IMR-90 (cell line): ENCODE results near the gene CRLF1. TPM values are rescaled to one million over a fixed set of nuclear protein-coding genes. Genes with fewer than 3 reads are reported as not detected.

Source experiments
- ATAC-seq: fragments of 200-7000 bp; cut with Tn5 transposase; 2 replicates; pipeline ENCODE4 v1.9.1; 2020; ENCODE audit warnings: low read depth, mild to moderate bottlenecking, moderate library complexity
- Bru-seq: library from RNA; stranded (reverse); fragments of 400-500 nt; gene quantifications from one replicate; lab custom pipeline; 2021; lab: Mats Ljungman, UMichigan
- BruChase-seq, 2 experiments: library from RNA; stranded (reverse); fragments of 400-500 nt; gene quantifications; one replicate each; lab custom pipeline; 2021; lab: Mats Ljungman, UMichigan
- BruUV-seq: library from RNA; stranded (reverse); fragments of 400-500 nt; replicated peaks from 2 replicates; lab custom pipeline; 2021; lab: Mats Ljungman, UMichigan
- CTCF ChIA-PET: fragments of 300-600 bp; formaldehyde crosslinking; extraction: SDS; loops from one replicate; lab custom pipeline; 2021; ENCODE audit warnings: antibody characterized with exemption; lab: Yijun Ruan, JAX
- POLR2A ChIA-PET: fragments of 300-600 bp; sonication (Branson Sonifier 250); formaldehyde crosslinking; loops from one replicate; lab custom pipeline; 2022; ENCODE audit warnings: antibody characterized with exemption; ENCODE audit not compliant: unreplicated experiment; lab: Charles Lee
- DNase-seq: peaks from one replicate; pipeline ENCODE4 v3.0.0; 2013
- H2AFZ ChIP-seq: replicated peaks from 2 replicates; pipeline ENCODE3; 2013; ENCODE audit warnings: low read length, mild to moderate bottlenecking; ENCODE audit not compliant: poor library complexity
- H2AK5ac ChIP-seq: 2 replicates; pipeline ENCODE4 v1.6.1; 2013; ENCODE audit warnings: low read depth, low read length, inconsistent platforms
- H2AK9ac ChIP-seq: replicated peaks from 2 replicates; pipeline ENCODE3; 2013; ENCODE audit warnings: mild to moderate bottlenecking, low read depth, low read length, moderate library complexity; ENCODE audit not compliant: poor library complexity
- H2BK120ac ChIP-seq: 2 replicates; pipeline ENCODE4 v1.6.1; 2013; ENCODE audit warnings: low read depth, low read length, inconsistent platforms
- H2BK15ac ChIP-seq: 3 replicates; pipeline ENCODE4 v1.6.1; 2013; ENCODE audit warnings: low read depth, low read length, inconsistent platforms
- H2BK20ac ChIP-seq: 2 replicates; pipeline ENCODE4 v1.6.1; 2013; ENCODE audit warnings: low read depth, mild to moderate bottlenecking, inconsistent platforms, low read length, moderate library complexity
- H2BK5ac ChIP-seq: 2 replicates; pipeline ENCODE4 v1.6.1; 2013; ENCODE audit warnings: mild to moderate bottlenecking, low read depth, low read length, inconsistent platforms; ENCODE audit not compliant: poor library complexity, severe bottlenecking
- H3K14ac ChIP-seq: replicated peaks from 2 replicates; pipeline ENCODE4 v1.6.1; 2013; ENCODE audit warnings: low read depth, low read length, inconsistent platforms
- H3K18ac ChIP-seq: 2 replicates; pipeline ENCODE4 v1.6.1; 2013; ENCODE audit warnings: low read depth, low read length, control low read depth
- H3K23ac ChIP-seq: 2 replicates; pipeline ENCODE4 v1.6.1; 2013; ENCODE audit warnings: low read depth, low read length, inconsistent platforms
- H3K27ac ChIP-seq: 2 replicates; pipeline ENCODE4 v1.5.1; 2013; ENCODE audit warnings: mild to moderate bottlenecking, control low read depth, low read length; ENCODE audit not compliant: insufficient read depth
- H3K27me3 ChIP-seq: 2 replicates; pipeline ENCODE4 v1.6.1; 2013; ENCODE audit warnings: low read length; ENCODE audit not compliant: control insufficient read depth, insufficient read depth
- H3K36me3 ChIP-seq: 2 replicates; pipeline ENCODE4 v1.6.1; 2013; ENCODE audit warnings: low read length, mixed read lengths; ENCODE audit not compliant: control insufficient read depth, insufficient read depth
- H3K4ac ChIP-seq: 2 replicates; pipeline ENCODE4 v1.6.1; 2013; ENCODE audit warnings: low read depth, low read length, inconsistent platforms
- H3K4me1 ChIP-seq: 2 replicates; pipeline ENCODE4 v1.6.1; 2013; ENCODE audit warnings: low read length, mixed read lengths; ENCODE audit not compliant: control insufficient read depth, insufficient read depth
- H3K4me2 ChIP-seq: 2 replicates; pipeline ENCODE4 v1.6.1; 2013; ENCODE audit warnings: low read depth, mild to moderate bottlenecking, control low read depth, low read length, moderate library complexity
- H3K4me3 ChIP-seq: 2 replicates; pipeline ENCODE4 v1.5.1; 2013; ENCODE audit warnings: low read depth, mild to moderate bottlenecking, control low read depth, low read length, moderate library complexity; ENCODE audit not compliant: insufficient read depth
- H3K56ac ChIP-seq: 2 replicates; pipeline ENCODE4 v1.6.1; 2013; ENCODE audit warnings: low read length, inconsistent platforms; ENCODE audit not compliant: insufficient read depth; ENCODE audit errors: extremely low read depth
- H3K79me1 ChIP-seq, 2 experiments: 2 replicates each; pipeline ENCODE4 v1.6.1; 2013; ENCODE audit warnings: low read length in 2 of 2, inconsistent platforms in 1 of 2, low read depth in 1 of 2
- H3K9ac ChIP-seq: 2 replicates; pipeline ENCODE4 v1.6.1; 2013; ENCODE audit warnings: low read depth, low read length, control low read depth
- H3K9me1 ChIP-seq: 2 replicates; pipeline ENCODE4 v1.6.1; 2013; ENCODE audit warnings: low read length, inconsistent platforms; ENCODE audit not compliant: insufficient read depth
- H3K9me3 ChIP-seq: 2 replicates; pipeline ENCODE4 v1.6.1; 2013; ENCODE audit warnings: low read length; ENCODE audit not compliant: control insufficient read depth, insufficient read depth
- H4K20me1 ChIP-seq: 2 replicates; pipeline ENCODE4 v1.6.1; 2013; ENCODE audit warnings: low read length, inconsistent platforms; ENCODE audit not compliant: insufficient read depth
- H4K5ac ChIP-seq: 2 replicates; pipeline ENCODE4 v1.6.1; 2013; ENCODE audit warnings: mild to moderate bottlenecking, low read depth, low read length, control low read depth
- H4K8ac ChIP-seq, 2 experiments: 2 replicates each; pipeline ENCODE4 v1.6.1; 2013; ENCODE audit warnings: low read depth in 2 of 2, low read length in 2 of 2, control low read depth in 1 of 2, inconsistent platforms in 1 of 2
- H4K91ac ChIP-seq: 2 replicates; pipeline ENCODE4 v1.6.1; 2013; ENCODE audit warnings: low read depth, low read length, inconsistent platforms; ENCODE audit not compliant: insufficient read depth
- BHLHE40 ChIP-seq: fragments of 150-350 bp; IDR thresholded peaks from 2 replicates; pipeline ENCODE4 v1.6.1; 2016; ENCODE audit warnings: mild to moderate bottlenecking, low read depth, low read length
- CHD1 ChIP-seq: IDR thresholded peaks from 2 replicates; pipeline ENCODE4 v1.6.1; 2012; ENCODE audit warnings: low read depth, low read length, improper control_type of control experiment
- FOS ChIP-seq: fragments of 150-350 bp; IDR thresholded peaks from 2 replicates; pipeline ENCODE4 v1.6.1; 2016; ENCODE audit warnings: low read depth, low read length
- MAFK ChIP-seq: IDR thresholded peaks from 2 replicates; pipeline ENCODE4 v1.6.1; 2012; ENCODE audit warnings: low read depth, low read length, improper control_type of control experiment
- MAZ ChIP-seq: IDR thresholded peaks from 2 replicates; pipeline ENCODE4 v1.6.1; 2012; ENCODE audit warnings: low read depth, mild to moderate bottlenecking, low read length, improper control_type of control experiment, moderate library complexity, borderline replicate concordance
- MXI1 ChIP-seq: IDR thresholded peaks from 2 replicates; pipeline ENCODE4 v1.6.1; 2012; ENCODE audit warnings: low read depth, mild to moderate bottlenecking, low read length, moderate library complexity, borderline replicate concordance
- NFE2L2 ChIP-seq: fragments of 150-350 bp; IDR thresholded peaks from 2 replicates; pipeline ENCODE4 v1.6.1; 2016; ENCODE audit warnings: low read depth, mild to moderate bottlenecking, low read length
- RAD21 ChIP-seq: IDR thresholded peaks from 2 replicates; pipeline ENCODE4 v1.6.1; 2012; ENCODE audit warnings: low read length, improper control_type of control experiment
- RCOR1 ChIP-seq: IDR thresholded peaks from 2 replicates; pipeline ENCODE4 v1.6.1; 2012; ENCODE audit warnings: mild to moderate bottlenecking, low read length, improper control_type of control experiment; ENCODE audit not compliant: insufficient replicate concordance
- SMC3 ChIP-seq: fragments of 150-350 bp; IDR thresholded peaks from 2 replicates; pipeline ENCODE4 v1.6.1; 2016; ENCODE audit warnings: low read depth, mild to moderate bottlenecking, antibody characterized with exemption, low read length, moderate library complexity
- WGBS, 2 experiments: methylation state at CpG; one replicate each; pipeline versions ENCODE4 v1.1.5 to v1.1.7; 2013; ENCODE audit warnings: missing lambda C conversion rate in 2 of 2; ENCODE audit not compliant: insufficient read length in 1 of 2; ENCODE audit errors: extremely low coverage in 2 of 2; 5-methylcytosine and 5-hydroxymethylcytosine counted together
- dilution Hi-C: fragments of 300-500 bp; cut with HindIII; formaldehyde crosslinking; loops from one replicate; pipeline ENCODE4 v1.14.3; 2018; ENCODE audit warnings: low sequenced_read_pairs; ENCODE audit not compliant: unreplicated experiment
- in situ Hi-C: fragments of 300-500 bp; cut with MboI; formaldehyde crosslinking; loops from 3 replicates; pipeline ENCODE4 v1.14.3; 2019; ENCODE audit warnings: low sequenced_read_pairs, inconsistent platforms, mixed read lengths
- intact Hi-C: fragments of 100-400 bp; cut with micrococcal nuclease; formaldehyde crosslinking; loops from 2 replicates; pipeline ENCODE4 v1.10.0; 2022
- long read RNA-seq: library from polyadenylated mRNA; unstranded; transcript quantifications from one replicate; pipeline ENCODE4 v2.0.0, GENCODE V29; 2021; ENCODE audit not compliant: unreplicated experiment
- polyA plus RNA-seq, 3 experiments: library from polyadenylated mRNA; depleted of rRNA; stranded (reverse); fragments of >200 nt; gene quantifications; 2 replicates each; pipeline ENCODE4 v1.2.3, GENCODE V29; 2012; ENCODE audit warnings: low replicate concordance in 1 of 3
- total RNA-seq: library from RNA; depleted of rRNA; stranded (reverse); fragments of >200 nt; gene quantifications from 2 replicates; pipeline ENCODE4 v1.2.3, GENCODE V29; 2012; rRNA removed
- TF ChIP-seq, protein P1 (sequence below): fragments of 150-350 bp; IDR thresholded peaks from 2 replicates; pipeline ENCODE4 v1.6.1; 2016; ENCODE audit warnings: low read depth, mild to moderate bottlenecking, low read length, moderate library complexity, borderline replicate concordance
- TF ChIP-seq, protein P2 (sequence below): fragments of 150-350 bp; IDR thresholded peaks from 2 replicates; pipeline ENCODE4 v1.6.1; 2017; ENCODE audit warnings: mild to moderate bottlenecking, antibody characterized with exemption, low read length, low read depth

Gene CRLF1, protein sequence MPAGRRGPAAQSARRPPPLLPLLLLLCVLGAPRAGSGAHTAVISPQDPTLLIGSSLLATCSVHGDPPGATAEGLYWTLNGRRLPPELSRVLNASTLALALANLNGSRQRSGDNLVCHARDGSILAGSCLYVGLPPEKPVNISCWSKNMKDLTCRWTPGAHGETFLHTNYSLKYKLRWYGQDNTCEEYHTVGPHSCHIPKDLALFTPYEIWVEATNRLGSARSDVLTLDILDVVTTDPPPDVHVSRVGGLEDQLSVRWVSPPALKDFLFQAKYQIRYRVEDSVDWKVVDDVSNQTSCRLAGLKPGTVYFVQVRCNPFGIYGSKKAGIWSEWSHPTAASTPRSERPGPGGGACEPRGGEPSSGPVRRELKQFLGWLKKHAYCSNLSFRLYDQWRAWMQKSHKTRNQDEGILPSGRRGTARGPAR
- 0.18 and 0.28 TPM in 2 replicates for total RNA-seq
- 3.0 and 3.1 TPM in 2 replicates for polyA plus RNA-seq (2012; rRNA removed)
- polyA plus RNA-seq (2012; cell fraction: cytosol; rRNA removed): 3.2 TPM in 2 replicates
- polyA plus RNA-seq (2012; cell fraction: nucleus; rRNA removed; ENCODE audit: low replicate concordance): 0.38 and 2.1 TPM in 2 replicates
- Bru-seq, nascent RNA: percentile 12 among the genes with signal in this experiment
- BruChase-seq, experiment 1, labeled RNA remaining after a 6-hour chase: percentile 16 among the genes with signal in this experiment
- percentile 21 among the genes with signal in this experiment for BruChase-seq, experiment 2, labeled RNA remaining after a 2-hour chase
- long read RNA-seq, transcript CRLF1-201 (9 exons, 1,792 nt): major isoform, 7 of 18 reads
- long read RNA-seq, partial matches to known transcripts: 1 of 18 reads
- long read RNA-seq, other reads (novel, unspliced or antisense): 10 of 18 reads

DNA sequence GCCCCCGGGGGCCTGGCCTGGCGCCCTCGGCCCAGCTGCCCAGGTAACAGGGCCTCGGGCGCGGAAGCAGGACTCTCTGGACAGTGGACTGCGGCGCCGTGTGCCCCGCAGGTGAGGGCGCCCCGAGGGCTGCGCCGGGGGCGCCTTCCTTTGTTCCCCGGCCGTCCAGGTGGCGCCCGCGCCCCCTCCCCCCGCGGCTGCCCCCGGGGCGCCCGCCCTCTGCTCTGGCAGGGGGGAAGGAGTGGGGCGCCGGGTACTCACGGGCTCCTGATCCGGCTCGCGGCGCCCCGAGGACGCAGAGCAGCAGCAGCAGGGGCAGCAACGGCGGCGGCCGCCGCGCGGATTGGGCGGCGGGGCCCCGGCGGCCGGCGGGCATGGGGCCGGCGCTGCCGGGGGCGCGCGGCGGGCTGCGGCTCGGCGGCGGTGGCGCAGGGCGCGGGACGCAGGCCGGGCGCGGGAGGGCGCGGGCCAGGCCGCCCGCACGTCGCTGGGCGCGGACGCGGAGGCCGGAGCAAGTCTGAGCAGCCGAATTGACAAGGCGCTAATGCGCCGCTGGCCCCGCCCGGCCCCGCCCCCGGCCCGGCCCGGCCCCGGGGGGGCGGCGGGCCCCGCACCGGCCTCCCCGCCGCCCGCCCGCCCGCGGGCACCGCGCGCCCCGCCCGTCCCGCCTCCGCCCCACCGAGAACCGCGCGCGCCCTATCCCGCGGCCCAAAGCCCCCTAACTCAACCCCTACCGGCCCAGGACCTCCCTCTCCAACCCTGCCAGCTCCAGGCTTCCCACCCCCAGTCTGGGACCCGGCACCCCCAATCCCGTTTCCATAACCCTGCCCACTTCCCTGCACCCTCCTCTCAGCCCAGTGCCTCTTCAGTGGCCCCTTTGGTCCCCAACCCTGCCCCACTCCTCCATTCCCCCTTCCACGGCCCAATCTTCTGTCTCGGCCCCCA lies at the start of gene CRLF1:
Gene CRLF1 (minus strand): TSS at position 519 of the 945 bp plus-strand sequence. CDS start 143 bp downstream, at position 376.
- ChIA-PET CTCF (interaction anchor here (1.5 kb wide), 1 partner anchor 29 kb away, joined by 3 read pairs; no protein-coding TSS in a partner anchor), POLR2A (no interaction called here)
- no peak within 1 kb of the TSS for H4K91ac ChIP-seq
- no peak within 1 kb of the TSS for H3K56ac ChIP-seq
- H3K9me3 ChIP-seq: no peaks in the 10 kb centered on the region
- no peak within 1 kb of the TSS for H2BK5ac ChIP-seq
- H2AFZ ChIP-seq: peak within 1 kb of the TSS; percentile 63
- intact Hi-C loops: no loop called here
- no peak within 1 kb of the TSS for H2BK120ac ChIP-seq
- peak; percentile 28 for ATAC-seq
- DNase-seq: no peak
- H2AK9ac ChIP-seq: no peak within 1 kb of the TSS
- H3K36me3 ChIP-seq: no peaks in the 10 kb centered on the region
- H3K79me1 ChIP-seq: no peaks in the 10 kb centered on the region
- H3K27ac ChIP-seq: no peak within 1 kb of the TSS
- H3K18ac ChIP-seq: no peak within 1 kb of the TSS
- no peak within 1 kb of the TSS for H4K5ac ChIP-seq
- H2BK15ac ChIP-seq: no peak within 1 kb of the TSS
- dilution Hi-C loops: no loop called here
- no peak within 1 kb of the TSS for H3K9ac ChIP-seq
- H3K4me1 ChIP-seq: peaks cover 5% of the 10 kb centered on the region; the same call in 1 of the 2 replicates
- peak within 1 kb of the TSS; percentile 72 for H3K4me2 ChIP-seq
- in situ Hi-C loops: no loop called here
- TF ChIP-seq SMC3 (no peak), MXI1 (no peak), FOS (no peak), BHLHE40 (no peak), RCOR1 (no peak), RAD21 (no peak), NFE2L2 (no peak), MAZ (no peak), MAFK (no peak), CHD1 (no peak)
- TF ChIP-seq, protein P1, sequence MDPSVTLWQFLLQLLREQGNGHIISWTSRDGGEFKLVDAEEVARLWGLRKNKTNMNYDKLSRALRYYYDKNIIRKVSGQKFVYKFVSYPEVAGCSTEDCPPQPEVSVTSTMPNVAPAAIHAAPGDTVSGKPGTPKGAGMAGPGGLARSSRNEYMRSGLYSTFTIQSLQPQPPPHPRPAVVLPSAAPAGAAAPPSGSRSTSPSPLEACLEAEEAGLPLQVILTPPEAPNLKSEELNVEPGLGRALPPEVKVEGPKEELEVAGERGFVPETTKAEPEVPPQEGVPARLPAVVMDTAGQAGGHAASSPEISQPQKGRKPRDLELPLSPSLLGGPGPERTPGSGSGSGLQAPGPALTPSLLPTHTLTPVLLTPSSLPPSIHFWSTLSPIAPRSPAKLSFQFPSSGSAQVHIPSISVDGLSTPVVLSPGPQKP: no peak
- TF ChIP-seq, protein P2, sequence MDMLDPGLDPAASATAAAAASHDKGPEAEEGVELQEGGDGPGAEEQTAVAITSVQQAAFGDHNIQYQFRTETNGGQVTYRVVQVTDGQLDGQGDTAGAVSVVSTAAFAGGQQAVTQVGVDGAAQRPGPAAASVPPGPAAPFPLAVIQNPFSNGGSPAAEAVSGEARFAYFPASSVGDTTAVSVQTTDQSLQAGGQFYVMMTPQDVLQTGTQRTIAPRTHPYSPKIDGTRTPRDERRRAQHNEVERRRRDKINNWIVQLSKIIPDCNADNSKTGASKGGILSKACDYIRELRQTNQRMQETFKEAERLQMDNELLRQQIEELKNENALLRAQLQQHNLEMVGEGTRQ: no peak
- no peaks in the 10 kb centered on the region for H3K9me1 ChIP-seq
- no peak within 1 kb of the TSS for H2AK5ac ChIP-seq
- no peak within 1 kb of the TSS for H3K14ac ChIP-seq
- no peak within 1 kb of the TSS for H3K23ac ChIP-seq
- no TSS peak for BruUV-seq
- no peak within 1 kb of the TSS for H4K8ac ChIP-seq
- no peak within 1 kb of the TSS for H3K4ac ChIP-seq
- H3K27me3 ChIP-seq: peaks cover 77% of the 10 kb centered on the region
- WGBS, 2 experiments: 0% methylated on average over 24 of the region's 116 CpGs; no CpG with 5 or more reads in 1 of the 2 experiments
- no peak within 1 kb of the TSS for H2BK20ac ChIP-seq
- H4K20me1 ChIP-seq: peaks cover 8% of the 10 kb centered on the region
- H3K4me3 ChIP-seq: peak within 1 kb of the TSS; percentile 4; the same call in 1 of the 2 replicates
